Activated gamma-delta T cell treated with Interleukin-2 at 50 U/mL for 16 hours (primary cell): ENCODE results near the gene AKR1C2.
"Not testable (repeated sequence)": the region's sequence is repeated elsewhere in the genome, so short reads cannot be mapped to it uniquely, and the experiment has no call there.

Experiments
- DNase-seq: peaks from one replicate; pipeline ENCODE4 v3.0.0-alpha.2; 2020

The AKR1C2 gene

DNA sequence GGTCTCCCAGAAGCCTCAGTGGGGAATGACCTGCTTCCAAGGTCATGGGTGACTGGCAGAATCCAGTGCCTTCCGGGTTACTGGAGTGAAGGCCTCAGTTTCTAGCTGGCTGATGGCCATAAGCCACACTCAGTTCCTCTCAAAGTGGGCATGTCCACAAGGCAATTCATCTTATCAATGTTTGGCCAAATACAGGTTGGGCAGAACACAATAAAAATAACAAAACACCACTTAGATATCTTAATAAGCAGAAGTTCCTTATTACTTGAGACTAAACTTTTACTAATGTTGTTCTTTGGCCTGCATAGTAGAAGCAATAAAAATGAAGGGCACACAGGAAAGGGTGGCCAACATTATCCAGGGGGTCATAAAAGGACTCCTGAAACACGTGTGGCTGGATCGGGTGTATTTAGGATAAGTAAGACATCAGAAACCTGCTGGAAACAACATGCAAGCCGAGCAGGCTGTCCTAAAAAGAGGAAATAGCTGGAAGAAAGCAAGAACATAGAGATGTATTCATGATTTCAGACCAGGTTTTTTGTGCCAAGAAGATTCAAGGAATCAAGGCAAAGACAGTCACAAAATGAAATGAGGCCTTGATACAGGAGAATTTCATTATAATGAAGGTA lies 19.6 kb upstream of the AKR1C2 start:
- DNase-seq = no peak

DNA sequence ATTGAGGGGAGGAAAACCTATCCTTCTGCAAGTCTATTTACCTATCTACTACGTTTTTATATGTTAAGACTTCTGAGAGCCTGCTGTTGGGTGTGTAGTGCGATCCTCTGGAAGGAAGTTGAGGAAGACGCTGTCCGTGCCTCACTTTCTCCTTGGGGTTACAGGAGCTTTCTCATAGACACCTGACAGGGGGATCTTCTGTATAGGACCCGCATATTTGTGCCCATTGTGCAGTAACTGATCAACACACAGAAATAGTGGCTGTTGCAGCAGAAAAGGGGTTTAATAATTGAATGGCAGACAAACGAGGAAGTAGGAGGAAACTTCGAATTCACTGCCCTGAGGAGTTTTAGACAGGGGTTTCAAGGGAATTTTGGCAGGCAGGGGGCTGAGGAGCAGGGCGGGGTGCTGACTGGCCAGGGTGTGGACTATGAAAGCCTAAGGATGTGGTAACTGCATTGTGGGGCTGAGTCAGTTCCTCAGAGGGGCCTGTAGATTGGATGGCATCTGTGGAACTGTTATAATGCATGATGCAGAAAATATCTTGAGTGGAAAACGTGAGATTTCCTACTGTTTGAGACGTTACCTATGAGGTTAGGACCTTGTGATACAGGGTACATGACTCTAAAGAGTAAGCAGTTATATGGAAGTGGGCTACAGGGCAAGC lies 18.1 kb upstream of the AKR1C2 start:
- not testable (repeated sequence) for DNase-seq

DNA sequence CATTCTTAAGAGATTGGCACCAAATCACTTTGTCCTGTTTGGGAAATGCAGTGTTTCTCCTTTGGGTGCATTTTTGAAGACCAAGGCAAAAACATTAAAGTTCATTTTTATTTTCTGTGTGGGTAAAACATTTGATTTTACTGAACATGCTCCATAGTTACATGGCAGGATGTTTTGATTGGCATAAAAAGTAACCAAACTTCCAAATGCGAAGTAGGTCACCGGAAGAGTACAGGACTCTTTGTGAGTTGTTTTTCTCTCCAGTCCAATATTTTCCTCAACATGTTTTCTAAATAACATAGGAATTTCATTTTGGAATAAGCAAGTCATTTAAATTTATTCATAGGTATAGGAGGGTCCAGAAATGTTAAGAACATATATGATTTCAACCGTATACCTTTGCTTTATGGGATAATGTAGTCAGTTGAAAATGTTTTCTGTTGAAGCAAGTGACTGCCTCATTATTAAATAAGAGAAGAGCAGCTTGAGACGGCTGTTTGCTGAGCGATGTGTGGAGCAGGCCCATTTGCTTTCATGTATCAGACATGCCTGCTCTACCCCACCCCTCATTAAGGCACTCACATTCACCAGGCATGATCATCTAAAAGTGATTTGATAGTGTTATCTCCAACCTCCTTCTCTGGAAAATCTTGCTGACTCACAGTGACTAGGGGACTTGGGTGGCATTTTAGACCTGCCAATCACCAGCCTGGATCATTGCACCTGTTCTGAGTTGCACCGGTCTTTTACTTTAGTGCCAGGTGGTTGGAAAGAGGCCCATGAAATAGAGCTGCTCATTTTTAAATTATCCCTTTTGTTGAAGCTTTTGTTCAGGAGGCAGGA lies 16.3 kb upstream of the AKR1C2 start:
- DNase-seq = not testable (repeated sequence)

DNA sequence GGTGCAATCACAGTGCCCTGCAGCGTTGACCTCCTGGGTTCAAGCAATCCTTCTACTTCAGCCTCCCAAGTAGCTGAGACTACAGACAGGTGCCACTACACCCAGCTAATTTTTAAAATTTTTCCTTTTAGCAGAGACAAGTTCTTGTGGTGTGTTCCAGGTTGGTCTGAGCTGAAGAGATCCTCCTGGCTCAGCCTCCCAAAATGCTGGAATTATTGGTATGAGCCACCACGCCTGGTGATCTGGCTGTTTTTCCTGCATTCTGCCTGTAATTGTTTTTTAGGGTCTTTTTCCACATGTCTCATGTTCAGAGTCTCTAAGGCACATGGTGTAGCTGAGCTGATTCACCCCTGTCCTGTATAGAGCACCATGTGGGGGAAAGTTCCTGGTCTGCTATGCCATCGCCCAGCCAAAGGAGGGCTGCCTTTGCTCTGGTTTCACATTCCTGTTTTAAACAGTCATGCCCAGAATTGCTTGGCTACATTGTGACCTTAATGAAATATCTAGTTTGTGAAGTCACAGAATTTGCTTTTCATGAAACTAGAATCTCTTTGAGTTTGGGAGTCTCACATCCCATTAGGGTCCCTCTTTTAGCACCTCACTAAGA lies 15.1 kb upstream of the AKR1C2 start:
- not testable (repeated sequence) for DNase-seq

- no peak for DNase-seq
Observed at GRCh38 chr10:5018134-5018533, 14.5 kb upstream of the AKR1C2 start.

DNA sequence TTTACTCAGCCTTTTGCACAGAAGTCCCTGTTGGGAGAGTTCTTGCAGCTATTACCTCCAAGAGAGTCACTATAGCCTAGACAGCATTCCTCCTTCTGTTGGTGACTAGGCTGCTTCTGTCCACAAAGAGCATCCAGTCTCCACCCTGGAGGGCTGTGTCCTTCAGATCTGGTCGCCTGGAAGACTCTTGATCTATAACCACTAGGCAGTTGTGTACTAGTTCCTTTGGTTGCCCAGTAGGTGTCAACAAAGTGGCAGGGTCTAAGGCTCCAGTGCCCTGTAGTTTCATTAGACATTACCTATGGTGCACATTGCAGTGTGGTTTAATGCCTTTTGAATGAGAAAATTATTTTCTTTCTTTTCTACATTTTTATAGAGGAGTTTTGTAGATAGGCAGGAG lies 11.3 kb upstream of the AKR1C2 start:
- DNase-seq = no peak

- DNase-seq = not testable (repeated sequence)
Observed at GRCh38 chr10:5014200-5014910, 10.7 kb upstream of the AKR1C2 start.

DNA sequence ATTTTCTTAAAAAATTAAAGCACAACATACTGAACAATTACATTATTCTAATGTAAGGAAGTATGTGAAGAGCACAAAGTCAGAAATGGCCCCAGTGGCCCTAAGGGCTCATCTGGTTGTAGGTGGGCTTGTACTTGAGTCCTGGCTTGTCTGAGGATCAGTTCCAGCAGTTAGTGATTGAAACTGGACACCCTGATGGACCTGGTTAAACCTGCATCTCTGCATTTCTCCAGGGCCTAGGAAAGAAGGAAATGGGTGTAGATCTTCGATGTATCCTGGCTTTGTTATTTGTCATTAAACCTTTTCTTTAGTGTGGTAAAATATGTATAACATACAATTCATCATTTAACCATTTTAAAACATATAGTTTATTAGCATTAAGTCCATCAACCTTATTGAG lies 9.7 kb upstream of the AKR1C2 start:
- no peak for DNase-seq

DNA sequence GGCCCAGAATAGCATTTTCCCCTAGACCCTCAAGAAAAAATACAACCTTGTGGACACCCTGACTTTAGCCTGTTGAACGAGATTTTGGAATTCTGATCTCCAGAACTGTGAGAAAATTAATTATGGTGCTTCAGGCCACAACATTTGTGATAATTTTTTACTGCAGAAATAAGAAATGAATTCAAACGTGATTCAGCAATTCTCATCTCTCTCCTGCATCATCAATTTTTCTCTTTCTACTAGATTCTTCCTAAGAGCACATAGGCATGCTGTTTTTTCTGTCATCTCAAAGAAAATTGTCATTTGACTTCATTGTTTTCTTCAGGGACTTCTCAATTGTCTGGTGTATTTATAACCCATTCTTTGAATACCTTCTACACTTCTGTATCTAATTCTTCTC lies 8.9 kb upstream of the AKR1C2 start:
- DNase-seq = no peak

DNA sequence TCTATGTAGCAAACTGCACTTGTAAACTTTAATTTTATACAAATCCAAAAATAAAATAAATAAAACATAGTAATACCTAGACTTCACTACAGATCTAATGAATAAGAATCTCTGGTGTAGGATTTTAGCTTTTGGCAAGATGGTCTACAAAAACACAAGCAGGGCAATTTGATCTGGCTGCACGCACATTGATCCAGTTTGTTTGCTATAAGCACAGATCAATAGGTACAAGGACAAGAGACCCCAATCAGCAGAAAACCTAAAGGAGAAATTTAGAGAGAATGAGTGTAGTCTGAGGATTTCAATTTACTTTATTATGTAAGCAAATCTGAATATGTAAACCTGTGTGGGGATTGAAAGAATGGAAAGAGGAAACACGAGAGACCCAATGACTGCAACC lies 7.7 kb upstream of the AKR1C2 start:
- not testable (repeated sequence) for DNase-seq

DNA sequence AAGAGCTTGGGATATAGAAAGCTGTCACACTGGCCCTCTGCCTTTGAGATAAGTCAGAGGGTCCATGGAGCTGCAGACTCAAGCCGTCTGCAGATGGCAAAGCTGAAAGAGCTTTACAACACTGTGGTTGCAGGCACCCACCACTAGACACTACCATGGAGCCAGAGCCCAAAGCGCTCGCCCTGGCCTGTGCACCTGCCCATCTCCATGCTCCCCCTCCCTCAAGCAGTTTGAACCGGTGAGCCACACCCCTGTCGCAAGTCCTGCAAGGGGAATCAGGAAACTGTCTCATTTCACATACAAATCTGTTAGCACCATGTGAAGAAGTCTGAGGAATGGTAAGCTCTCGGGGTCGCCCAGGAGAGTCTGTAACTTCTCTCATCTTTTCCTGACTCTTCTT lies 6.4 kb upstream of the AKR1C2 start:
- DNase-seq = not testable (repeated sequence)

GRCh38 chr10:5008857-5009548 lies 5.3 kb upstream of the AKR1C2 start:
- not testable (repeated sequence) for DNase-seq

- not testable (repeated sequence) for DNase-seq
Observed at GRCh38 chr10:5004501-5004900, 844 bp upstream of the AKR1C2 start.

- not testable (repeated sequence) for DNase-seq
Observed at GRCh38 chr10:5004030-5004385, 351 bp upstream of the AKR1C2 start.

DNA sequence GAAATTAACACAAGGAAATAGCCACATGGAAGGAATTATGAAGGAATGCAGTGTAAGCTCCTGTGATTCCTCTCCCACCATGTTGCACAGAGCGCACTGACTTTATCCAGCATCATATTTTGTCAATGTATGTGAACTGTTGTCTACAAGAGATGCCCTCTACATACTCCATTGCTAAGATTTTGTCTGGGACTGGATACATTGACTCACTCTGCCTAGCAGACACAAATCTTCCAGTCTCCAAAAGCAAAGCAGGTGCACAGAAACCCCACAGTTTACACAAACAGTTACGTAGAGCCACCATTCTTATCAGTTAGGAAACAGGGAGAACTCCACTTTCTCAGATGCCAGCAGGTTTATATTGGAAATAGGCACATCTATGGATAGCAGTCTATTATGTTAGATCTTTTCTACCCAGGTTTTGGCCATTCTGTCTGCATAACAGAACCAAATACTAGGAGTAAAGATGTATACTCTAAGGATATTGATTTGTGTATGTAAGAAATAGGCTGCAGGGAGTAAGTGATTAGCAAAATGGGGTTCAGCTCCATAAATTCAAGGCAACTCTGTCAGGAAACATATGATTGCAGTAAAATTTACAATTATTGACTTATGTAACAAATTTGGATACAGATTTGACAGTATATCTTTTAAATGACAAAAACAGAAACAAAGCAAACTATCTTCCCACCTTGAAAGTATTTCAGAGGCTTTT lies 1.5 kb downstream of the AKR1C2 start:
- DNase-seq = no peak

DNA sequence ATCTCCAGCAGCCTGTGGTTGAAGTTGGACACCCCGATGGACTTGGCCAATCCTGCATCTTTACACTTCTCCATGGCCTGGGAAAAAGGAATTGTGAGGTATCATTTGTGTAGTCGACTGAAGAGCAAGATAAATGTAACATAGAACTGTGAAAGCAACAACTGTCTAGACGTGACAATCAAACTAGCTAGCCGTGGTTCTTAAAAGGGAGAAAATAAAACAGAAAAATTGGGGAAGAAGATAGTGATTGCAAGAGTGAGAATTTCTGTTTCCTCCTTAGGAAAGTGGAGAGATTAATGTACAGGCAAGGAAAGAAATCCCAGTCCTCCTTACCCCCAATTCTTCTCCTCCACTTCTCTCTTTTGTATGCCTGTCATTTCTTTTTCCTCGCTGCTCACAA lies 5.0 kb downstream of the AKR1C2 start:
- DNase-seq = no peak

- not testable (repeated sequence) for DNase-seq
Observed at GRCh38 chr10:4994260-4994659, 9.4 kb downstream of the AKR1C2 start.

DNA sequence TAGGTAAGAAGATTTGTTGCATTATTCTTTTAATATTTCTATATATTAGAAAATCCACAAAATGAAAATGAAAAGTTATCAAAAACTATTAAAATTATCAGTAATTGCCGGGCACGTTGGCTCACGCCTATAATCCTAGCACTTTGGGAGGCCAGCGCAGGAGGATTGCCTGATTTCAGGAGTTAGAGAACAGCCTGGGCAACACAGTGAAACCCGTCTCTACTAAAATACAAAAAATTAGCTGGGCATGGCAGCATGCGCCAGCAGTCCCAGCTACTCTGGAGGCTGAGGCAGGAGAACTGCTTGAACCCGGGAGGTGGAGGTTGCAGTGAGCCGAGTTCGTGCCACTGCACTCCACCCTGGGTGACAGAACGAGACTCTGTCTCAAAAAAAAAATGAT lies 11.1 kb downstream of the AKR1C2 start:
- DNase-seq = not testable (repeated sequence)

GRCh38 chr10:4991463-4991862 lies 12.2 kb downstream of the AKR1C2 start:
- DNase-seq = not testable (repeated sequence)

DNA sequence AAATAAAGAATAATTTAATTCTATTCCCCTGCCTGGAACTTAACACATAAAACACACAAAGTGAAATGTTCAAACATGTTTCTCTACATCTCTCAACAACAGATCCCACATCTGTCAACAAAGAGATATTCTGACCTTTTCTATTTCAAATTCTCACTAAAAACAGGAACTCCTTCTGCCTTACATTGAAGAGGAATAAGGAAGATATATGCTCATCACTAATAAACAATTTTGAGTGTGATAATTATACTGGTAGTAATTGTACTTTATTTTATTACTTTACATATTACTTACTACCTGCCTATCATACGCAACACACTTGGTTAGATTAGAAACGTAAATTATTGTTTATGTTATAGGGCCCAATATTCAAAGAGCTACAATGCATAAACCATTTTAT lies 13.4 kb downstream of the AKR1C2 start:
- DNase-seq = no peak

- DNase-seq = not testable (repeated sequence)
Observed at GRCh38 chr10:4988000-4988641, 15.5 kb downstream of the AKR1C2 start.
